ENCODE measurements around the gene LEUTX. TPM values are rescaled to one million over a fixed set of nuclear protein-coding genes. Genes with fewer than 3 reads are reported as not detected.

LEUTX gene
- total RNA-seq, 1 donor from 2014 or later: not detected

DNA sequence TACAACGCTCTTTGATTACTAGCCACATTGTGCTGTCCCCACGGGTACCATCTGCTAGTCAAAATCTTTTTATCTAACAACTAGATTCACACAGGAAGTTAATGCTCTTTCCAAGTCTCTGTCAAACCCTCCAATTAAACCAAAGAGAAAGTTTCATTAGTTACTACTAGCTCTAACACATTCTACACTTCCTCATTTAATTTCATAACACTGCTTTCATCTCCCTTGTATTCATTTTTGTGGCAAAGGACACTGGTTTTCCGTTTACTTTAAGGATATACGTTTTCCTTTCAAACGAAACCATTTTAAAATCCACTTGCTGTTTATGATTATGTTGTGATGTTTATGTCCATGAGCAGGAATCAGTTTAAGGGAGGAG lies 50.0 kb downstream of the LEUTX start:
- Histone ChIP-seq H3K36me3 (peaks cover 46 to 55% of the 10 kb centered on the region in 2 donors), H3K9me3 (no peaks in the 10 kb centered on the region), H3K4me3 (no peak overlapping the region), H3K27me3 (no peaks in the 10 kb centered on the region), H3K27ac (no peak overlapping the region), H3K4me1 (peaks cover 0 to 14% of the 10 kb centered on the region in 2 donors)
- intact Hi-C loops (cut with DNase I): no loop called here
- DNase-seq (ENCODE audit: low spot score in 2 of 2): no peak
- TF ChIP-seq, protein P1, sequence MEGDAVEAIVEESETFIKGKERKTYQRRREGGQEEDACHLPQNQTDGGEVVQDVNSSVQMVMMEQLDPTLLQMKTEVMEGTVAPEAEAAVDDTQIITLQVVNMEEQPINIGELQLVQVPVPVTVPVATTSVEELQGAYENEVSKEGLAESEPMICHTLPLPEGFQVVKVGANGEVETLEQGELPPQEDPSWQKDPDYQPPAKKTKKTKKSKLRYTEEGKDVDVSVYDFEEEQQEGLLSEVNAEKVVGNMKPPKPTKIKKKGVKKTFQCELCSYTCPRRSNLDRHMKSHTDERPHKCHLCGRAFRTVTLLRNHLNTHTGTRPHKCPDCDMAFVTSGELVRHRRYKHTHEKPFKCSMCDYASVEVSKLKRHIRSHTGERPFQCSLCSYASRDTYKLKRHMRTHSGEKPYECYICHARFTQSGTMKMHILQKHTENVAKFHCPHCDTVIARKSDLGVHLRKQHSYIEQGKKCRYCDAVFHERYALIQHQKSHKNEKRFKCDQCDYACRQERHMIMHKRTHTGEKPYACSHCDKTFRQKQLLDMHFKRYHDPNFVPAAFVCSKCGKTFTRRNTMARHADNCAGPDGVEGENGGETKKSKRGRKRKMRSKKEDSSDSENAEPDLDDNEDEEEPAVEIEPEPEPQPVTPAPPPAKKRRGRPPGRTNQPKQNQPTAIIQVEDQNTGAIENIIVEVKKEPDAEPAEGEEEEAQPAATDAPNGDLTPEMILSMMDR (IDR thresholded peaks at IDR 0.05): no peak

GRCh38 chr19:39829702-39830275 lies 51.1 kb downstream of the LEUTX start:
- Histone ChIP-seq H3K4me1 (peaks cover 0 to 17% of the 10 kb centered on the region in 2 donors), H3K27me3 (no peaks in the 10 kb centered on the region), H3K36me3 (peaks cover 46 to 59% of the 10 kb centered on the region in 2 donors), H3K9me3 (no peaks in the 10 kb centered on the region), H3K27ac (no peak overlapping the region), H3K4me3 (no peak overlapping the region)
- TF ChIP-seq, protein P1 (IDR thresholded peaks at IDR 0.05): no peak
- intact Hi-C loops (cut with DNase I): loop anchor here (10.0 kb wide), 3 partner anchors 485 to 705 kb away; partner anchors contain the start of genes BLVRB, PAK4, SAMD4B and SPTBN4
- no peak for DNase-seq (ENCODE audit: low spot score in 2 of 2)

DNA sequence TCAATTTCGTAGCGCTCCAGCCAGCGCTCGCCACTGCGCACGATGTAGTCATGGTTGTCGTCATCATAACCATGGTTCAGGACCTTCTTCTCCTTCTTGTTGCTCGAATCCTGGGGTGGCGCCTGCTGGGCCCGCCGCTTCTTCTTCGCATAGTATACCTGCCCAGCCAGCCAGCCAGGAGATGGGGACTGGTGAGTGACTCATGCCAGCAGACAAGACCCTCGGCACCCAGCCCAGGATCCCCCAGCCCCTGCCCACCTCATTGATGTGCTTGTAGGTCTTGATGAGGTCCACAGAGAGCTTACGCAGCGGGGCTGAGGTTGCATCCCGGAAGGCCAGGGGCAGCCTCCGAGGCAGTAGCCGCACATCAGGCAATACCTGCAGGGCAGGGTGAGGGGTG lies 51.8 kb downstream of the LEUTX start:
- Histone ChIP-seq H3K36me3 (peaks cover 49 to 66% of the 10 kb centered on the region in 2 donors), H3K4me3 (no peak overlapping the region), H3K27ac (no peak overlapping the region), H3K27me3 (no peaks in the 10 kb centered on the region), H3K9me3 (no peaks in the 10 kb centered on the region), H3K4me1 (peaks cover 0 to 17% of the 10 kb centered on the region in 2 donors)
- intact Hi-C loops (cut with DNase I): loop anchor here (10.0 kb wide), 3 partner anchors 486 to 706 kb away; partner anchors contain the start of genes BLVRB, PAK4, SAMD4B and SPTBN4
- TF ChIP-seq, protein P1 (IDR thresholded peaks at IDR 0.05): no peak
- DNase-seq (ENCODE audit: low spot score in 2 of 2): no peak

DNA sequence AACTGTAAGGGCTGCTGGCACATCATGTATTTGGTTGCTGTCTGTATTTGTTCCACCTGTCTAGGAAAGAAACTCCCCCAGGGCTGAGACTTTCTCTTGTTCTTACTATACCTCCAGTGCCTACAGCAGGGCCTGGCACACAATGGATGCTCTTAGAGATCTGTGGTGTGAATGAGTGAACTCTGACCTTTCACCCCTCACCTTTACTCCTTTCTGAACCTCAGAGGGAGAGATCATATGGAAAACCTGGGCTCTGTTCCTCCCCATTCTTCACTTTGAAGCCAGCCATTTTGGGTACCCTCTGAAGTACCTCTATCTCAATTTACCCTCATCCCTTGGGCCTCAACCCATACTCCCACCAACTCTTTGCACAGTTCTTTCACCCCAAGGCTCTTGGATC lies 52.2 kb downstream of the LEUTX start:
- Histone ChIP-seq H3K27me3 (no peaks in the 10 kb centered on the region), H3K27ac (no peak overlapping the region), H3K36me3 (peaks cover 44 to 68% of the 10 kb centered on the region in 2 donors), H3K4me3 (no peak overlapping the region), H3K9me3 (no peaks in the 10 kb centered on the region), H3K4me1 (peaks cover 0 to 17% of the 10 kb centered on the region in 2 donors)
- no peak for DNase-seq (ENCODE audit: low spot score in 2 of 2)
- TF ChIP-seq, protein P1 (IDR thresholded peaks at IDR 0.05): no peak
- intact Hi-C loops (cut with DNase I): loop anchor here (10.0 kb wide), 3 partner anchors 486 to 706 kb away; partner anchors contain the start of genes BLVRB, PAK4, SAMD4B and SPTBN4

GRCh38 chr19:39831679-39832078 lies 53.0 kb downstream of the LEUTX start:
- Histone ChIP-seq H3K4me1 (peaks cover 0 to 17% of the 10 kb centered on the region in 2 donors), H3K27ac (no peak overlapping the region), H3K4me3 (no peak overlapping the region), H3K9me3 (no peaks in the 10 kb centered on the region), H3K27me3 (no peaks in the 10 kb centered on the region), H3K36me3 (peaks cover 40 to 68% of the 10 kb centered on the region in 2 donors)
- DNase-seq (ENCODE audit: low spot score in 2 of 2): no peak
- TF ChIP-seq, protein P1 (IDR thresholded peaks at IDR 0.05): no peak
- intact Hi-C loops (cut with DNase I): loop anchor here (2.0 to 10.0 kb wide), 4 partner anchors 165 to 707 kb away; partner anchors contain the start of genes BLVRB, PAK4, SAMD4B and SPTBN4

Measured in ascending aorta (tissue), 2 donors.